GM04504 (cell line): Measurements from ENCODE around the gene KARS1.

ENCODE experiments used
- DNase-seq: peaks from one replicate; pipeline ENCODE4 v3.0.0-alpha.2; 2012; ENCODE audit warnings: low read depth

Gene KARS1

GRCh38 chr16:75579281-75579834 lies 68.1 kb downstream of the KARS1 start:
- DNase-seq = no peak

GRCh38 chr16:75578725-75579124 lies 68.7 kb downstream of the KARS1 start:
- no peak for DNase-seq

- DNase-seq = no peak
Measured at GRCh38 chr16:75578212-75578611, 69.3 kb downstream of the KARS1 start.
